HG02938 (cell line): ENCODE results near the gene OR2B6.

Experiments used
- ATAC-seq: cut with Tn5 transposase; IDR thresholded peaks from one replicate; pipeline ENCODE4 v1.9.1; 2021; ENCODE audit warnings: mild to moderate bottlenecking, moderate library complexity; ENCODE audit not compliant: unreplicated experiment

The OR2B6 gene

DNA sequence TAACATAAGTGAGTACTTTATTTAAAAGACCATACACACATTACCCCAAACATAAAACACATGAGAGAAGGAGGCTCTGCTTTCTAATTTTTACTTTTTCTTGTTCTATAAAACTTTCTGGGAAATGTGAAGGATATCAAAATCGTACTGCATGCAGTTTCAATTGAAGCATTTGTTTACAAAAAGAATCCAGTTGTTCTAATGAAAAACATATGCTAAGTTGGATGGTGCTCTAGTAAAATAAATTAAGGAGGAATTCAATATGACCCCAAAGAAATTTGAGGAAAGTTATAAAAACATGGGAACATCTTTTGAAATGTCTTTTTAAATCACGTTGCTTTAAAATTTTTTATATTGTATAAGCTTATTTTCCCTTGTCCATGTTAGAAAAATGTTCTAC is 37.6 kb downstream of the OR2B6 start:
- no peak for ATAC-seq

- ATAC-seq = no peak
Measured at GRCh38 chr6:28000351-28001045, 43.5 kb downstream of the OR2B6 start.

GRCh38 chr6:28001351-28001750 is 44.3 kb downstream of the OR2B6 start:
- no peak for ATAC-seq

DNA sequence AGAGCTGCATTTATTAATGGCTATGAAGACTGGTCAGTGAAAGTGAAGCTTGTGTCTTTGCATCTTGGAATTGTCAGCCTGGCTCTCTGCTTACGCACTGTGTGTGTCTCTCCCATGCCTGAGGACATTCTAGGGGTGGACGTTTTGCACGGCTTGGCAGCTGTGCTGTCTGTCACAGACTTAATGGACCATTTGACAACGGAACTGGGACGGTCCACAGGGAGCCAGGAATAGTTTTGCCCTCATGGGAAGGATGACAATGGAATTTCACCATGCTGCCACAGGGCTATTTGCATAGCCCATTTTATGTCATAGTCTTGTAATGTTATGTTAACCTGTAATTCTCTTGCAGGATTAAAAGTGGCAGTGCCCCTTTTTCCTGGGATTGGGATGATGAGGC is 44.7 kb downstream of the OR2B6 start:
- no peak for ATAC-seq

GRCh38 chr6:28002161-28002560 is 45.1 kb downstream of the OR2B6 start:
- ATAC-seq = no peak

DNA sequence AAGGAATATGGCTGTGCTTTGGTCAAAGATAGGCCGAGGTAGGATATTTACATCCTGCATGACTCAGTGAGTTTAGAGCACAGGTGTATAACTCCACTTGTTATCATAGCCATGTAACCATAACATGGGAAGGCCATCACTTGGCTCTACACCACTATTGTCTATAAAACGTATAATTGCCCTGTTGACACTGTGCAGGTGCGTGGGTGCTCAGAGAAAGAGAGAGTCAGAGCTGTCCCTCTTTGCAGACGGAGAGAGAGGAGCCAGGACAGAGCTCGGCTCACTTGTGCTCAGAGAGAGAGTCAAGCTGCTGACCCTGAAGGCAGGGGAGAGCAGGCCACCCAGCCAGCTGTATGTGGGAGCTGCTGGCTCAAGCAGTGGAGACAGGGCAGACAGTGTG is 46.0 kb downstream of the OR2B6 start:
- no peak for ATAC-seq

DNA sequence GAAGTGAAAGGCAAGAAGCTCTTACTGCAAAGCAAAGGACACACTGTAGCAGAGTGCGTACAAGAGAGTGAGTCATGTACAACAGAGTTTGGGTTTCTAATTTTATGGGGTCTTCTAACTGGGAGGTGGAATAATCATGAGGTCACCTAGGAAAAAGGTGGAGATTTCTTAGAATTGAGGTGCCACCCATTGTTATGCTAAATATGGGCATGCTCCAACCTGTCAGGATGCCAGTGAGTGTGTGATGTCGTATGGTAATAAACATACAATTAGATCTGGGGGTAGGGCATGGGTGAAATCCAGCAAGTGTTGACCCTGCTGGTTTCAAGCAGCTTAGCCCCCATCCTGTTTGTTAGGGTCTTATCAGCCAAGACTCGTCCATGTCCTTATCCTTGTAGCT is 46.6 kb downstream of the OR2B6 start:
- no peak for ATAC-seq

DNA sequence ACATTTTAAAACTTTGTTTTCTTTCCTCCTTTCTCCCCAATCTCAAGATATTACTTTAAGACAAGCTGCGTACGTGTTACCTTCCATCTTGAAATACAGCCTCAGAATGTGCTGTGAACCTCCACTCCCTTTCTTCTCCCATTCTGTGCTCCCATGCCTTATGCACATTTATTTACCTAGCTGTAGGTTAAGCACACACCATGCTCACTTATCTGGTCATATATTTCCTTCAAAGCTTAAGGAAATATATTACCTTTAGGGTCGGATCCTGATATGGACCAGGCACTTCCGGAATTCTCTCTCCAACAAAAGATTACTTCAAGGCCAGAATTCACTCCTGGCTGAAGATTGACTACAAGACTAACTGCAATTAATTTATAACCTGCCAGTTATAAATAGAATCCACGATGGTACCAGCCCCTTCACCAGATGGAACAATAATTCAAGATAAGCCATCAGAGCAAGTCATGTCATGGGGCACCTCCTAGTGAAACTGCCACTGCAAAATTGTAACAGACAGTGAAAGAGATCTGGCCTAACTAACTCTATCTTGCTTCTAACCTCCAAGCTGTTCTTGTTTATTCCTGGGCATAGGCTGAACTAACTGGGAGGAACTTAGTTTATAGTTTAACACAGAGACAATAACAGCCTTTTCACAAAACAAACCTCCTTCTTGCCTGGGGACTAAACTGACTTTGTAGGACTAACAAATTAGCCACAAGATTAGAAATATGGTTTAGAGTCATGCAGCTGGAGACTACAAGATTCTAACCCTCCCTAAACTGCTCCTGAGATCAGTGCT is 47.5 kb downstream of the OR2B6 start:
- ATAC-seq = no peak

- no peak for ATAC-seq
Measured at GRCh38 chr6:28005152-28005890, 48.3 kb downstream of the OR2B6 start.

- no peak for ATAC-seq
Measured at GRCh38 chr6:28005975-28006374, 48.9 kb downstream of the OR2B6 start.
